Sigmoid colon (tissue), 7 donors: ENCODE measurements around the gene RBM18. TPM values are rescaled to one million over a fixed set of nuclear protein-coding genes. Genes with fewer than 3 reads are reported as not detected.

Experiments
- DNase-seq: peaks from one replicate; pipeline ENCODE4 v3.0.0-alpha.2; 2019
- H3K27ac ChIP-seq, 4 donors: fragments of 200-600 bp; sonication (generic); one replicate each; pipeline ENCODE4 v1.5.1; 2016 to 2019; ENCODE audit warnings: mild to moderate bottlenecking in 1 of 4
- H3K27me3 ChIP-seq, 3 donors: fragments of 200-600 bp; sonication (generic); one replicate each; pipeline ENCODE4 v1.5.1; 2019; ENCODE audit warnings: mild to moderate bottlenecking in 1 of 3
- H3K36me3 ChIP-seq, 4 donors: fragments of 200-600 bp; sonication (generic); one replicate each; pipeline ENCODE4 v1.5.1; 2016 to 2019
- H3K4me1 ChIP-seq, 4 donors: fragments of 200-600 bp; sonication (generic); one replicate each; pipeline ENCODE4 v1.5.1; 2017 to 2019
- H3K4me3 ChIP-seq, 4 donors: fragments of 200-600 bp; sonication (generic); one replicate each; pipeline ENCODE4 v1.5.1; 2017 to 2019; ENCODE audit warnings: mild to moderate bottlenecking in 2 of 4, moderate library complexity in 1 of 4
- H3K9me3 ChIP-seq, 4 donors: fragments of 200-600 bp in 3 of 4; sonication (generic) in 3 of 4; one replicate each; pipeline versions ENCODE4 v1.5.1 to v1.6.1; 2013 to 2019
- CTCF ChIP-seq, 4 experiments: fragments of 450-650 bp in 3 of 4; fragments of 200-600 bp in 1 of 4; IDR thresholded peaks; one replicate each; pipeline ENCODE4 v1.5.1; 2016 to 2019; ENCODE audit warnings: antibody characterized with exemption in 4 of 4, mild to moderate bottlenecking in 3 of 4, moderate library complexity in 2 of 4
- EP300 ChIP-seq, 4 donors: sonication (generic); formaldehyde crosslinking; IDR thresholded peaks; one replicate each; pipeline ENCODE4 v1.6.1; 2017; ENCODE audit warnings: antibody characterized with exemption in 4 of 4
- POLR2A ChIP-seq, 2 donors: fragments of 450-650 bp; IDR thresholded peaks; one replicate each; pipeline ENCODE4 v1.6.1; 2016; ENCODE audit warnings: antibody characterized with exemption in 2 of 2, mild to moderate bottlenecking in 2 of 2, moderate library complexity in 2 of 2
- POLR2AphosphoS5 ChIP-seq, 4 donors: sonication (generic); formaldehyde crosslinking; IDR thresholded peaks; one replicate each; pipeline ENCODE4 v1.6.1; 2017; ENCODE audit warnings: antibody characterized with exemption in 4 of 4
- WGBS, 2 donors: extraction: QIAGEN DNeasy Blood & Tissue Kit; methylation state at CpG; one replicate each; pipeline ENCODE4 v1.1.7; 2013; 5-methylcytosine and 5-hydroxymethylcytosine counted together
- intact Hi-C: fragments of 100-400 bp; cut with DNase I; formaldehyde crosslinking; loops from one replicate; pipeline ENCODE4 v1.15.1; 2023
- polyA plus RNA-seq, 3 donors: library from polyadenylated mRNA; stranded (reverse); fragments of 200-250 nt; gene quantifications; one replicate each; pipeline ENCODE4 v1.2.3, GENCODE V29; 2013
- total RNA-seq, 4 donors: library from RNA; depleted of rRNA; stranded (reverse); fragments of >200 nt; gene quantifications; one replicate each; pipeline ENCODE4 v1.1.0, GENCODE V29; 2016
- donor health status: healthy with polysubstance abuse.
- donor health status: Bipolar disorder and iron deficiency.
- donor health status: healthy.

Gene RBM18
- total and polyA plus RNA-seq, 7 donors, result 8.2 to 16.8 (median 11.9) TPM

- DNase-seq, result no peak
- intact Hi-C loops, result no loop called here
- Histone ChIP-seq H3K27ac (no peak overlapping the region), H3K9me3 (no peaks in the 10 kb centered on the region), H3K27me3 (peaks cover 17 to 37% (median 24%) of the 10 kb centered on the region in 3 donors), H3K4me1 (peaks cover 0 to 13% (median 13%) of the 10 kb centered on the region in 4 donors), H3K36me3 (no peaks in the 10 kb centered on the region), H3K4me3 (no peak overlapping the region)
- WGBS, 2 donors, result 94 to 95% methylated on average over 12 of the region's 12 CpGs
- TF ChIP-seq EP300 (IDR thresholded peaks at IDR 0.05) (no peak), CTCF (IDR thresholded peaks at IDR 0.05) (no peak), POLR2A (IDR thresholded peaks at IDR 0.05) (no peak), POLR2AphosphoS5 (IDR thresholded peaks at IDR 0.05) (no peak)
Observed at GRCh38 chr9:122209451-122209850, 55.2 kb downstream of the RBM18 start.

GRCh38 chr9:122207096-122207495 lies 57.5 kb downstream of the RBM18 start:
- TF ChIP-seq CTCF (IDR thresholded peaks at IDR 0.05), result no peak
- TF ChIP-seq POLR2AphosphoS5 (IDR thresholded peaks at IDR 0.05), result no peak
- no peak for TF ChIP-seq EP300 (IDR thresholded peaks at IDR 0.05)
- no peak for TF ChIP-seq POLR2A (IDR thresholded peaks at IDR 0.05)
- Histone ChIP-seq H3K36me3 (no peaks in the 10 kb centered on the region), H3K4me3 (no peak overlapping the region), H3K9me3 (no peaks in the 10 kb centered on the region), H3K27me3 (peaks cover under 1 to 13% (median 2%) of the 10 kb centered on the region in 3 donors), H3K27ac (no peak overlapping the region), H3K4me1 (no peaks in the 10 kb centered on the region)
- WGBS, 2 donors, result 79% methylated on average over 9 of the region's 9 CpGs
- no peak for DNase-seq
- intact Hi-C loops, result no loop called here

GRCh38 chr9:122206118-122207046 lies 58.3 kb downstream of the RBM18 start:
- no peak for DNase-seq
- intact Hi-C loops, result no loop called here
- H3K36me3 ChIP-seq, result no peaks in the 10 kb centered on the region
- H3K27ac ChIP-seq, result no peak overlapping the region
- no peaks in the 10 kb centered on the region for H3K9me3 ChIP-seq
- peaks cover 0 to 6% (median 2%) of the 10 kb centered on the region in 3 donors for H3K27me3 ChIP-seq
- H3K4me3 ChIP-seq, result no peak overlapping the region
- TF ChIP-seq POLR2A (IDR thresholded peaks at IDR 0.05), result no peak
- no peak for TF ChIP-seq POLR2AphosphoS5 (IDR thresholded peaks at IDR 0.05)
- TF ChIP-seq CTCF (IDR thresholded peaks at IDR 0.05), result no peak
- 86 to 87% methylated on average over 9 of the region's 9 CpGs for WGBS, 2 donors
- H3K4me1 ChIP-seq, result no peaks in the 10 kb centered on the region

GRCh38 chr9:122205176-122205575 lies 59.5 kb downstream of the RBM18 start:
- H3K36me3 ChIP-seq, result no peaks in the 10 kb centered on the region
- 91% methylated on average over 8 of the region's 8 CpGs for WGBS, 2 donors
- intact Hi-C loops, result no loop called here
- TF ChIP-seq CTCF (IDR thresholded peaks at IDR 0.05) (no peak), EP300 (IDR thresholded peaks at IDR 0.05) (no peak), POLR2A (IDR thresholded peaks at IDR 0.05) (no peak), POLR2AphosphoS5 (IDR thresholded peaks at IDR 0.05) (no peak)
- H3K27me3 ChIP-seq, result no peaks in the 10 kb centered on the region
- no peak overlapping the region for H3K27ac ChIP-seq
- no peak for DNase-seq
- no peak overlapping the region for H3K4me3 ChIP-seq
- no peaks in the 10 kb centered on the region for H3K9me3 ChIP-seq
- no peaks in the 10 kb centered on the region for H3K4me1 ChIP-seq
